GM21529 (cell line): ENCODE data around the gene PLEKHG2.

Experiments used
- ATAC-seq: cut with Tn5 transposase; IDR thresholded peaks from one replicate; pipeline ENCODE4 v1.9.1; 2021; ENCODE audit not compliant: unreplicated experiment

Gene PLEKHG2

DNA sequence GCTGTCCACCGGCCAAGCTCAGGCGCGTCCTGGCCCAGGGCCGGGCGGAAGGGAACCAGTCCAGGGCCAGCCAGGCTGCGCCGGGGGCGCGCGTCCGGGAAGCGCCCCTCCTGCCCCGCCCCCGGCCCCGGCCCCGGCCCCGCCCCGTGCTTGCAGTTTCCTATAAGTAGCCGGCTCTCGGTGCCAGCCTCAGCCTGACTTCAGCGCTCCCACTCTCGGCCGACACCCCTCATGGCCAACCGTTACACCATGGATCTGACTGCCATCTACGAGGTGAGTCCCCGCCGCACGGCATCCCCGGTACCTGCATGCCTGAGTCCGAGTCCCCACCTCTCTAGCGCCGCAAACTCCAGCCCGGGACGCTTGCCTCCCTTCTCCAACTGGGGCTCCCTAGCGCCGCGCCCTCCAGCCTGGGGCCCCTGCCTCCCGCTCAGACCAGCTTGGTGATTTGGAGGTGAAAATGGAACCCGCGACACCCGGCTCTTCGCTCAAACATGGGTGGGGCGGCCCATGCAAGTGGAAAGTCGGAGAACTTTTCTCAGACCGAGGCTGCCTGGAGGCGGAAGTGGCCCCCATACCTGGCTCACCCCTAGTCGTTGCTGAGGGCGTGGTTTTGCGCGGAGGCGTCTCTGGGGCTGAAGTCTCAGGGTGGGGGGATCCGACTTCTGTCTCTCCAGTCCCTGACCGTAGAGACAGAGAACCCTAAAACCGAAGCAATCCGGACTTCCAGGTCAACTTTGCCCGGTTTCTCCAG lies 5.6 kb upstream of the PLEKHG2 start, which contains the start of gene ZFP36:
TSS of gene ZFP36 (plus strand) at position 192 of the 754 bp plus-strand sequence. CDS start at position 250, 58 bp downstream.
- ATAC-seq = no peak

DNA sequence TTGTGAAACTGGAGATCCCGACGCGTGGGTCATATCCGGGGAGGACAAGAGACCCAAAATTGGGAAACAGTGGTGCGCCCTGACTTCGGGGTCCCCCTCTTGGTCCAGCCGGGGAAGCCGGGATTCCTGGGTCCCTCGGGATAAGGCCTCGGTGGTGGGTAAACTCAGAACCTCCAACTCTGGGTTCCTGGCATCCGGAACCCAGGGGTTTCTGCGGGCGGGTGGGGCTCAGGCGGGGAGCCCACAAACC lies 5.1 kb upstream of the PLEKHG2 start:
- ATAC-seq = no peak

GRCh38 chr19:39407660-39408391 lies 4.6 kb upstream of the PLEKHG2 start:
- no peak for ATAC-seq

DNA sequence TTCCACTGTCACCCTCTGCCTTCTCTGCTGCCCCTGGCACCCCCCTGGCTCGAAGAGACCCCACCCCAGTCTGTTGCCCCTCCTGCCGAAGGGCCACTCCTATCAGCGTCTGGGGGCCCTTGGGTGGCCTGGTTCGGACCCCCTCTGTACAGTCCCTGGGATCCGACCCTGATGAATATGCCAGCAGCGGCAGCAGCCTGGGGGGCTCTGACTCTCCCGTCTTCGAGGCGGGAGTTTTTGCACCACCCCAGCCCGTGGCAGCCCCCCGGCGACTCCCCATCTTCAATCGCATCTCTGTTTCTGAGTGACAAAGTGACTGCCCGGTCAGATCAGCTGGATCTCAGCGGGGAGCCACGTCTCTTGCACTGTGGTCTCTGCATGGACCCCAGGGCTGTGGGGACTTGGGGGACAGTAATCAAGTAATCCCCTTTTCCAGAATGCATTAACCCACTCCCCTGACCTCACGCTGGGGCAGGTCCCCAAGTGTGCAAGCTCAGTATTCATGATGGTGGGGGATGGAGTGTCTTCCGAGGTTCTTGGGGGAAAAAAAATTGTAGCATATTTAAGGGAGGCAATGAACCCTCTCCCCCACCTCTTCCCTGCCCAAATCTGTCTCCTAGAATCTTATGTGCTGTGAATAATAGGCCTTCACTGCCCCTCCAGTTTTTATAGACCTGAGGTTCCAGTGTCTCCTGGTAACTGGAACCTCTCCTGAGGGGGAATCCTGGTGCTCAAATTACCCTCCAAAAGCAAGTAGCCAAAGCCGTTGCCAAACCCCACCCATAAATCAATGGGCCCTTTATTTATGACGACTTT lies 3.9 kb upstream of the PLEKHG2 start:
- ATAC-seq = no peak

GRCh38 chr19:39409208-39410016 lies 3.1 kb upstream of the PLEKHG2 start:
- ATAC-seq = no peak

- ATAC-seq = no peak
Measured at GRCh38 chr19:39410017-39410830, 2.2 kb upstream of the PLEKHG2 start.

GRCh38 chr19:39410831-39411080 lies 1.7 kb upstream of the PLEKHG2 start:
- ATAC-seq = no peak

GRCh38 chr19:39411081-39411831 lies 1.2 kb upstream of the PLEKHG2 start:
- no peak for ATAC-seq

- peak; percentile 24 for ATAC-seq
Measured at GRCh38 chr19:39411832-39412099, 703 bp upstream of the PLEKHG2 start.

GRCh38 chr19:39412867-39413271 lies 400 bp downstream of the PLEKHG2 start:
- no peak for ATAC-seq

GRCh38 chr19:39413272-39413910 lies 922 bp downstream of the PLEKHG2 start:
- no peak for ATAC-seq

DNA sequence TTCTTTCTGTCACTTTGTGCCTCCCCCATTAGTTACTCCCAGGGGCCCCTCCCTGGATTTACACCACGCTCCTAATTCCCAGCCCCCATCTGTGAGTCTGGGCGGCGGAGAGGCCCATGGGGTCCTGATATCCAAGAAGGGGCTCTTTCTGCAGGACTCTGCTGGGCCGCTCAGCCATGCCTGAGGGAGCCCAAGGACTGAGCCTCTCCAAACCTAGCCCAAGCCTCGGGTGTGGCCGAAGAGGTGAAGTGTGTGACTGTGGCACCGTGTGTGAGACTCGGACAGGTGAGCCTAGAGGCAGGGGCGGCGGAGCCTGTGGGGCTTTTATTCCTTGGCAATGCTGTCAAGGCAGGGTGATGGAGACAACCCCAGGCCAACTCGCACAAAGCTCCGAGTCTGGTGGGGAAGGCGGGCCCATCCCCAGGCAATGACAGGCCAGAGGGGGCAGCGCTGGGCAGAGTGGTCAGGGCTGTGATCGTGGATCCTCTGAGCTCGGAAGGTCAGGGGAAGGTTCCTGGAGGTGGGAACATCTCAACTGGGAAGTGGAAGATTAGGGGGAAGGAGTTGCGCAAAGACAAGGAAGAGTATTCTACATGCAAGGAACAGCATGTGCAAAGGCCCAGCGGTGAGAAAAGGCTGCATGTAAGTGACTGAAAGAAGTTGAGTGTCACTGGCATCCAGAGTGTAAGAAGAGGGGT lies 1.6 kb downstream of the PLEKHG2 start:
- no peak for ATAC-seq

DNA sequence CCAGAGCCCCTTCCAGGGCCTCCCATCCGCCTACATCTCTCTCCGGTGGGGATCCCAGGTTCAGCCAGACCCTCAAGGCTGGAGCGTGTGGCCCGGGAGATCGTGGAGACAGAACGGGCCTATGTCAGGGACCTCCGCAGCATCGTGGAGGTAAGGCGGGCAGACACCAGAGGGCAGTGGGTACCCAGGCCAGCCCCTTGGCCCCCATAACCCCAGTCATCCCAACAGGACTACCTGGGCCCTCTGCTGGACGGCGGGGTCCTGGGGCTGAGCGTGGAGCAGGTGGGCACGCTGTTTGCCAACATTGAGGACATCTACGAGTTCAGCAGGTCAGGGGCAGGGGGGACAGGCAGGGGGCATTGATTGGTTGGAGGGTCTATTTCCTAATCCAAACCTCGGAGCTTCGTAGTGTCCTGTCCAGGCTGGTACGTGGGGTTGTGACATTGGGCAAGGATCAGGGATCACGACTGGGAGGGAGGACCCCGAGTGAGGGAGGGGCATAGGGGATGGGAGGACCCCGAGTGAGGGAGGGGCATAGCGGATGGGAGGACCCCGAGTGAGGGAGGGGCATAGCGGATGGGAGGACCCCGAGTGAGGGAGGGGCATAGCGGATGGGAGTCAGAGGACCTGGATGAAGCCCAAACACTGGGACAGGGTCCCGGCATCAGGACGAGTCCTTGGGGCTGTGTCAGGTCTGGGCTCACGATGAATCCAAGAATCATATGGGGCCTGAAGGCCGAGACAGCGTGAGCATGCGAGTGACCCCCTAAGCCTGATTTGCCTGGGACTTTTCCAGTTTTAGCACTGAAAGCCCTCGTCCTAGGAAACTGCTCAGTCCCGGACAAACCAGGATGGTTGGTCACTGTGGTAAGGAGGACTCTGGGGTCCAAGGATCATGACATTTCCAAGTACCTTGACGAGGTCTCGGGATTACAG lies 2.9 kb downstream of the PLEKHG2 start:
- no peak for ATAC-seq

GRCh38 chr19:39416152-39417120 lies 4.0 kb downstream of the PLEKHG2 start:
- no peak for ATAC-seq

DNA sequence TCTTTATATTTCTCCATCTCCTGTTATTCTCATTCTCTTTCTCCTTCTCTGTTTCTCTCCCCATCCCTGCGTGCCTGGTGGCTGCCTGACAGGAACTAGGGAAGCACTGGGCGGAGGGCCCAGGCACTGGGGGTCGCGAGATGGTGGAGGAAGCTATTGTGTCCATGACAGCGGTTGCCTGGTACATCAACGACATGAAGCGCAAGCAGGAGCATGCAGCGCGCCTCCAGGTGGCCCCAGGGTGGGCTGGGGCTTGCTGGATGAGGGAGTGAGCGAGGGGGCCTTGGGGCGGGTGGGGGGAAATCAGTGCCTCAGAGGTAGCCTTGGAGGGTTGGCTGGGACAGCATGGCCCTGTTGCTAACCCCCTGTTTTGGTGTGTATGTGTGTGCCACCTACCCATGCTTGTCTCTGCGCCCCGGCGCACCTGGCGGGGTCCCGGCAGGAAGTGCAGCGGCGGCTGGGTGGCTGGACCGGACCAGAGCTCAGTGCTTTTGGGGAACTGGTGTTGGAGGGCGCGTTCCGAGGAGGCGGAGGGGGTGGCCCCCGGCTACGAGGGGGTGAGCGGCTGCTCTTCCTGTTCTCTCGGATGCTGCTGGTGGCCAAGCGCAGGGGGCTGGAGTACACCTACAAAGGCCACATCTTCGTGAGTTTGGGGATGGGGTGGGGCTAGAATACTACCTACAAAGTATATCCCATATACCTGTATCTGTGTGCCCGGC lies 5.2 kb downstream of the PLEKHG2 start:
- ATAC-seq = no peak

DNA sequence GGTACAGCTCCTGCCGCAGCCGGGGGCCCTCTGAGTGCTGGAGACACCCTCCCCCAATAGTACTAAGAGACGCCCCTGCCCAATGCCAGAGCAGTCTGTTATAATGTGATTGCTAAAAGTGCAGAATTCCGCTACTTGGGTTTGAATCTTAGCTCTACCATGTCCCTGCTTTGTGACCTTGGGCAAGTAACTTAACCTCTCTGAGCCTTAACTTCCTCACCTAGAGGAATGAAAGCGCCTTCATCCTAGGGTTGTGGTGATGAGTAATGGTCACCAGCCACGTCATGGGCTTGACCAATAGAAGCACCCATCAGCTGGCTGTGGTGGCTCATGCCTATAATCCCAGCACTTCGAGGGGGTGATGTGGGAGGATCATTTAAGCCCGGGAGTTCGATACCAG lies 6.5 kb downstream of the PLEKHG2 start:
- no peak for ATAC-seq
